HG03575 (cell line): Measurements from ENCODE around the gene UQCR11.

ENCODE experiments used
- ATAC-seq: cut with Tn5 transposase; IDR thresholded peaks from one replicate; pipeline ENCODE4 v1.9.1; 2021; ENCODE audit not compliant: unreplicated experiment, insufficient number of reproducible peaks, low FRiP score; ENCODE audit errors: extremely low read depth

Gene UQCR11

DNA sequence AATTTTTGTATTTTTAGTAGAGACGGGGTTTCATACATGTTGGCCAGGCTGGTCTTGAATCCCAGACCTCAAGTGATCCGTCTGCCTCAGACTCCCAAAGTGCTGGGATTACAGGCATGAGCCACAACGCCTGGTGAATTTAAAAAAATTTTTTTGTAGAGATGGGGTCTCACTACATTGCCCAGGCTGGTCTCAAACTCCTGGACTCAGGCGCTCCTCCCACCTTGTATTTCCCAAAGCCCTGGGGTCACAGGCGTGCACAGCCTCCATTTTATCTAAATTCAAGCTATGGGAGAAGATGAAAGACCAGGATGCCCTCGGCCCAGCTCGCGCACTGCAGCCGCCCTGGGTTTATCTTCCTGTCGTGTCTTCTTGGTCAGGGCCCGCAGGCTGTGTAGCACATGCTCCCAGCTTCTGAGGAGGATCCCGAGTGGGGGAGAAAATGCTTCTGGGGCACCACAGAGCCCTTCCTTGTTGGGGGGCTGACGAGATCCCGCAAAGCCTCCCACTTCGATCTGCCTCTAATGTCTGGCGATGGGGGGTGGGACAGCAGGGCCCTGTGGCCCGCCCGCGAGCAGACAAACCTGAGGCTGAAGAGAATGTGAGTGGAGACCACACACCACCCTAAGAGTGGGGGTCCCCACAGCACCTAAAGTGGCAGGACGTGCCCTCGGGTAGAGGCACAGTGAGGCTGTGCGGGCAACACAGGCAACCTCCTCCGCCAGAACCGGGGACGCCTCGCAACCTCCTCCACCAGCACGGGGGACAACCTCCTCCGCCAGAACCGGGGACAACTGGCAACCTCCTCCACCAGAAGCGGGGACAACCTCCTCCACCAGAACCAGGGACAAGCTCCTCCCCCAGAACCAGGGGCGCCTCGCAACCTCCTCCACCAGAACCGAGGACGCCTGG is 31.3 kb upstream of the UQCR11 start:
- ATAC-seq = no peak

DNA sequence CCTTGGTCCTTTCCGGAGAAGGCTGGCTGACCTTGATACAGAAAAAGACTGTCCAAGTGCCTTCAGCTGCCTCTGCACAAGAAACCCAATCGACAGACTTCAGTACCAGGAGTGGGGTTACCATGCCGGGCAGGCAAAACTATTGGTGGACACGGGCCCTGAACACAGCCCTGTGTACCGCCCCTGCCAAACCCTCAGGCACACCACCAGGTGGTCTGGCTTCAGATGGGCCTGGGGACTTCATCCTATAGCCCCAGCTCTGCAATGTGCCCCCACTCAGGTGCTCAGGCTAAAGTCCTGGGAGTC is 29.6 kb upstream of the UQCR11 start:
- no peak for ATAC-seq

- no peak for ATAC-seq
Measured at GRCh38 chr19:1634242-1634937, 29.1 kb upstream of the UQCR11 start.

- no peak for ATAC-seq
Measured at GRCh38 chr19:1633269-1633826, 28.1 kb upstream of the UQCR11 start.

GRCh38 chr19:1632462-1633268 is 27.4 kb upstream of the UQCR11 start:
- ATAC-seq = no peak

- no peak for ATAC-seq
Measured at GRCh38 chr19:1631557-1632100, 26.4 kb upstream of the UQCR11 start.

DNA sequence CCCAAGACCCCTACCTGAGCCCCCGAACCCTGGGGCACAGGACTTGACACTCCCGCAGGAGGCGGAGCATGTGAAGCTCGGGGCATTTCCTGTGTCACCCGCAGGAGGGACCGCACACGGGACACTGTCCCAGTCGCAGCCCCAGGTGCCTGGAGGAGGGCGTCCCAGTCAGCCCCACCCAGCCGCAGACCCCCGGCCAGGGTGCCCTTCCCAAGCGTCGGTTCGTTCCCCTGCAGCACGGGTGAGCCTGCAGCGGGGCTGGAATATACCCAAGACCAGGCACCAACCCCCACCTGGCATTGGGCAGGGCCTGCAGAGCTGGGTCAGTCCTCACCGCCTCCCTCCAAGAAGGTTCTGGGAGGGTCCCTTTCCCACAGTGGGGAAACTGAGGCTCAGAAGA is 25.5 kb upstream of the UQCR11 start:
- no peak for ATAC-seq

DNA sequence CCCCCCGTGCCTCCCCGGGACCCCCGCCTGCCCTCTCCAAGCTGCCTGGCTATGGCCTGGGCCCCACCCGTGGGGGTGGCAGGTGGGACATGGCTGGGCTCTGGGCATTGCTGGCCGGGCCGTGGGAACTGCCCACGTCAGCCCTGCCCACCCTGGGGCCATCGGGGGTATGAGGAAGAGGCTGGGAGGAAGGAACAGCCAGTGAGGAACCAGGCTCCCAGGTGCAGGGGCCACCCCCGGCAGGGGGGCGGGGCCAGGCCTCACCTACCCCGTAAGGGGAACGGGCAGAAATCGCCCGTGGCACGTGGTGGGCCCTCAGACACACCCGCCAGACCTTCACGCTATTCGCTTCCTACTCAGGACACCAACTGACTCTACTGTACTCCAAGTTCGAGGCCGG is 24.8 kb upstream of the UQCR11 start:
- no peak for ATAC-seq

DNA sequence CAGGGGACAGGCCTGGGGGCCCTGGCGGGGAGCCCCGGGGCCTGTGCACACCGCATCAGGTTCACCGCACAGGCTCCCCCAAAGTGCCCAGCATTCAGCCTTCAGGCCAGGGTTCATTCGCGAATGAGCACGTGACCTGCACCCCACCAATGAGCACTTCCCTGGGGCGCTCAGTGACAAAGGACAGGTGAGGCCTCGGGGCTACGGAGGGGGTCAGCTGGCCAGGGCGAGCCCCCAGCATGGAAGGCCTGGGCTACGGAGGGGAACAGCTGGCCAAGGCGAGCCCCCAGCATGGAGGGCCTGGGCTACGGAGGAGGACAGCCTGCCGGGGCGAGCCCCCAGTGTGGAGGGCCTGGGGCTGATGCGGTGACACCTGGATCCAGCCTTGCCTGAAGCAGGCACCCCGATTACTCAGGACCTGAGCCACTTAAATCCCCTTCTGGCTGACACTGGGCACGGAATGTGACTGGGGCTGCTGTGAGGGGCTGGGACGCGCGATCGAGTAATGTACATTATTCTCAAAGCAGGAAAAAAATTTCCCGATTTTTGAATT is 24.1 kb upstream of the UQCR11 start:
- no peak for ATAC-seq

GRCh38 chr19:1627194-1627593 is 21.9 kb upstream of the UQCR11 start:
- no peak for ATAC-seq

GRCh38 chr19:1626417-1627010 is 21.3 kb upstream of the UQCR11 start:
- ATAC-seq = no peak

GRCh38 chr19:1624458-1624857 is 19.2 kb upstream of the UQCR11 start:
- ATAC-seq = no peak

DNA sequence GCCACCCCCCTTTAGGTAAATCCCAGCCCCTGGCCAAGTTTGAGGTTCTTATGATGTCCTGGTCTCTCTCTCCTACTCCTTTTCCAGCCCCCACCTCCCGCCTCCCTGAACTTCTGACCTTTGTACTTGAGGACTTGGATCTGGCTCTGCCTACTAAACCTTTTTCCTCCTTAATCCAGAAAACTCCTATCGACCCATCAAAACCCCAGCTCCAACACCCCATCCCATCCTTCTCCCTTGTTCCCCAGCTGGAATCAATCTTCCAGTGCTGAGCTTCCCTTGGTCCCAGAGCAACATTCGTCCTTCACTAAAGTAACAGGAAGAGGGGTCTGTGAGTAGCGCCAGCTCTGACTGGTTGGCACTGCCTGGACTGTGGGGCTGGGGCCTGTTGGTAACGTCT is 17.3 kb upstream of the UQCR11 start:
- no peak for ATAC-seq

GRCh38 chr19:1622007-1622406 is 16.7 kb upstream of the UQCR11 start:
- no peak for ATAC-seq

GRCh38 chr19:1621574-1621973 is 16.3 kb upstream of the UQCR11 start:
- ATAC-seq = no peak

DNA sequence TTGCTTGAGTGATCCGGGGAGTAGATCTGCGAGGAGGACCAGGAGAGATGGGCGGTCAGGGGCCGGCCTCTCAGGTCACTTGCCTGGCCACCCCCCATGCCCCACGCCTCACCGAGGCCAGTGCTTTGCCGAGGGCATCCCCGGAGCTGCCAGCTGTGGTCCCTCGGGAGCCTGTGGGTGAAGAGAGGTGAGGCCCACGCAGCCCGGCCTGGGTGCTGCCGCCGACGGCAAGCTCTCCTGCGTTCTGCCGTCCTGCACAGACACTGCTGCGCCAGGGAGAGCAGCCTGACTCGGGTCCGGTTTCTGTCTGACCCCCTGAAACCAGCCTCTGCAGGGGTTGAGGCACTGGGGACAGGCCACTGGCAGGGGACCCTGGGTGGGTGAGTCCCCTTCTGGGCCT is 15.8 kb upstream of the UQCR11 start:
- ATAC-seq = no peak

DNA sequence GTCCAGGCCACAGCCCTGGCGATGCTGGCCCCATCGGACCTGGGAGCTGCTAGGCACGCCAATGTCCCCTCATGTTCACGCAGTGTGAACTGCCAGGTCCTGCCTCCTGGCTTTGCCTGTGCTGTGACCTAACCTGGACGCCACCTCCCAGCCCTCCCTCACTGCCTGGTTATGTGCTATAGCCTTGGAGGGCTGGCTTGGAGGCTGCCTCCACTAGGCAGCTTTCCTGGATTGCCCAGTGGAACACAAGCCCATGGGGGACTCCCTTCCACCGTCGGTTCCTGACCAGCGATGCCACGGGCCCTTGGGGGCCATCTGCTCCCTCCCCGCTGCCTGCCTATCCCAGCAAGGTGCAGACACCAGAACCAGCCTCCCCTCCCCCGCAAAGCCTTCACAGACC is 15.2 kb upstream of the UQCR11 start:
- no peak for ATAC-seq

DNA sequence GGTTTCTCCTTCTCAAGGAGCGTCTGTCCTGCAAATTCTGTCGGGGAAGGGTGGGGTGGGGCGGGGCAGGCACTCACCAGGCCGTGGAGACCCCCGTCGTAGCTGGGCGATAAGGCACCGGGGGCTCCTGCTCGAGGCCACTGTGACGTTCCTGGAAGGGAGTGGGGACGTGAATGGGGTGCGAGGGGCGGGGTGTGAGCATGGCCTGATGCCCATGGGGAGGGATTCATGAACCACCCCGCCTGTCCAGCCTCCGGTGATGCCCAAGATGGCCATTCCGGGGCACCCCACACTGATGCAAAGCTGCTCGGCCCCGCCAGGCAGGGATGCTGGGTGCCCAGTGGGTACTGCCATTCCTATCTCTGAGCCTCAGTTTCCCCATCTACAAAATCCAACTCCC is 14.4 kb upstream of the UQCR11 start:
- ATAC-seq = no peak

DNA sequence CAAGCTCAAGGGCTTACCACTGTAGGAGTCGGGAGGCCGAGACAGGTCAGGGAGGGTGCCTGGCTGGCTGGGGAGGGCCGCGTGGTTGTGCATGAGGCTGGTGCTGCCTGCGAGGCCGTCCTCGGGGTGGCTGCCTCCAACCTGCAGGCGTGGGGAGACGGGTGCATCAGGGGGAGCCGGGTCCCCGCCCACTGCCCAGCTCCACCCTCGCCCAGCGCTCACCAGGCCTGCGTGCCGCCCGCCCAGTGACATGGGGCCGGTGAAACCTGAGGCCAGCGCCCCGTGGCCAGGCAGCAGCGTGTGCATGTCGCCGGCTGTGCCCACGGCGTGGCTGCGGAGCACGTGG is 13.8 kb upstream of the UQCR11 start:
- ATAC-seq = no peak
